PFSK-1 (cell line): ENCODE data around the gene PARD6B.

ENCODE experiments used
- FOXP2 ChIP-seq: optimal IDR thresholded peaks from 2 replicates; pipeline ENCODE3; 2011; ENCODE audit warnings: borderline replicate concordance, control low read depth, inconsistent platforms; ENCODE audit not compliant: insufficient read depth; ENCODE audit errors: extremely low read length, extremely low read depth
- POLR2AphosphoS5 ChIP-seq: IDR thresholded peaks from 2 replicates; pipeline ENCODE4 v1.6.1; 2012; ENCODE audit warnings: low read depth, mild to moderate bottlenecking, control low read depth, low read length, moderate library complexity
- SIN3A ChIP-seq: IDR thresholded peaks from 2 replicates; pipeline ENCODE4 v1.6.1; 2012; ENCODE audit warnings: mild to moderate bottlenecking, low read length, moderate library complexity, borderline replicate concordance; ENCODE audit not compliant: insufficient read depth
- TAF1 ChIP-seq: IDR thresholded peaks from 2 replicates; pipeline ENCODE4 v1.6.1; 2012; ENCODE audit warnings: low read length, control low read depth, borderline replicate concordance; ENCODE audit not compliant: insufficient read depth
- TF ChIP-seq, protein P1 (sequence below), 2 experiments: IDR thresholded peaks; 2 replicates each; pipeline versions ENCODE4 v1.6.1 to v1.8.0; 2011 to 2012; ENCODE audit warnings: low read depth in 2 of 2, low read length in 2 of 2, control low read depth in 1 of 2, inconsistent platforms in 1 of 2, mild to moderate bottlenecking in 1 of 2, moderate library complexity in 1 of 2; ENCODE audit not compliant: insufficient read depth in 1 of 2

PARD6B gene

DNA sequence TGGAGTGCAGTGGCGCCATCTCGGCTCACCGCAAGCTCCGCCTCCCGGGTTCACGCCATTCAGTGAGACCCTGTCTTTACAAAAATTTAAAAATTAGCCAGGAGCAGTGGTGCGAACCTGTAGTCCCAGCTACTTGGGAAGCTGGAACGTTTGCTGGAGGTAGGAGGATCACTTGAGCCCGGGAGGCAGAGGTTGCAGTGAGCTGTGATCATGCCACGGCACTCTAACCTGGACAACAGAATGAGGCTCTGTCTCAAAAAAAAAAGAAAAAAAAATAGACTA lies 5.7 kb upstream of the PARD6B start:
- TF ChIP-seq TAF1 (no peak), POLR2AphosphoS5 (no peak), SIN3A (no peak), FOXP2 (no peak)
- TF ChIP-seq, protein P1, sequence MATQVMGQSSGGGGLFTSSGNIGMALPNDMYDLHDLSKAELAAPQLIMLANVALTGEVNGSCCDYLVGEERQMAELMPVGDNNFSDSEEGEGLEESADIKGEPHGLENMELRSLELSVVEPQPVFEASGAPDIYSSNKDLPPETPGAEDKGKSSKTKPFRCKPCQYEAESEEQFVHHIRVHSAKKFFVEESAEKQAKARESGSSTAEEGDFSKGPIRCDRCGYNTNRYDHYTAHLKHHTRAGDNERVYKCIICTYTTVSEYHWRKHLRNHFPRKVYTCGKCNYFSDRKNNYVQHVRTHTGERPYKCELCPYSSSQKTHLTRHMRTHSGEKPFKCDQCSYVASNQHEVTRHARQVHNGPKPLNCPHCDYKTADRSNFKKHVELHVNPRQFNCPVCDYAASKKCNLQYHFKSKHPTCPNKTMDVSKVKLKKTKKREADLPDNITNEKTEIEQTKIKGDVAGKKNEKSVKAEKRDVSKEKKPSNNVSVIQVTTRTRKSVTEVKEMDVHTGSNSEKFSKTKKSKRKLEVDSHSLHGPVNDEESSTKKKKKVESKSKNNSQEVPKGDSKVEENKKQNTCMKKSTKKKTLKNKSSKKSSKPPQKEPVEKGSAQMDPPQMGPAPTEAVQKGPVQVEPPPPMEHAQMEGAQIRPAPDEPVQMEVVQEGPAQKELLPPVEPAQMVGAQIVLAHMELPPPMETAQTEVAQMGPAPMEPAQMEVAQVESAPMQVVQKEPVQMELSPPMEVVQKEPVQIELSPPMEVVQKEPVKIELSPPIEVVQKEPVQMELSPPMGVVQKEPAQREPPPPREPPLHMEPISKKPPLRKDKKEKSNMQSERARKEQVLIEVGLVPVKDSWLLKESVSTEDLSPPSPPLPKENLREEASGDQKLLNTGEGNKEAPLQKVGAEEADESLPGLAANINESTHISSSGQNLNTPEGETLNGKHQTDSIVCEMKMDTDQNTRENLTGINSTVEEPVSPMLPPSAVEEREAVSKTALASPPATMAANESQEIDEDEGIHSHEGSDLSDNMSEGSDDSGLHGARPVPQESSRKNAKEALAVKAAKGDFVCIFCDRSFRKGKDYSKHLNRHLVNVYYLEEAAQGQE (IDR thresholded peaks at IDR 0.05; ENCODE audit: insufficient read depth in 1 of 2, low read depth in 2 of 2, low read length in 2 of 2) = no peak

DNA sequence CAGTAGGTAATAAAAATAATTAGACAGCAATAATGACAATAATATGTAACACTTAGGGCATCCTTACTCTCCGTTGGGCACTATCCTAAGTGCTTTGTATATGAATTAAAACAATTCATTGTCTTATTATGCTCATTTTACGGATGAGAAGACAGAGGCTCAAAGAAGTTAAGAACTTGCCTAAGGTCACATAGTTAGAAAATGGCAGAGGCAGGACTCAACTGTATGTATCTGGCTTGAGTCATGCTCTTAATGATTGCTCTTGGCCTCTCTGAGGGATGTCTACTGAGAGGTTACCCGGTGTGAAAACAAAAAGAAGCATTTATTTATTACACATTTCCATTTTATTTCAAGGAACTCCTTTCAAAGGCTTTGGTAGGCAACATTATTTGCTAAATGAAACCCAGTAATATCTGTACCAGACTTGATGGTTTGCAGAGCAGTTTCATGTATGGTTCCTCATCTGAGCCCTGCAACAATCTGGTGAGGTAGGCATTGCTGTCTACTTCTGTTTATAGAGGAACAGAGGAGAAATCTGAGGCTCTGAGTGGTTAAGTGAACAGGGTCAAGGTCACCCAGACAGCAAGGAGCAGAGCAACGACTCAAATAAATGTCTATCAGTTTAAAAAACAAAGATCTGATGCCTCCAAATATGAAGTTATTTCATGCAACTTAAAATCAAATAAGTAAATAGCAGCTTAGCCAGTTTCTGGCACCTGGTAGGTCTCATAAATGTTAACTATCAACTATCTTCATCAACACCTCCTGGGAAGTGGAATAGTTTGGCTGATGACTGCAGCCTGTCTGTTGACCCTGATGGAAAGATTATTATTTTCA lies 4.2 kb upstream of the PARD6B start:
- TF ChIP-seq FOXP2 = no peak
- TF ChIP-seq, protein P1 (IDR thresholded peaks at IDR 0.05; ENCODE audit: insufficient read depth in 1 of 2, low read depth in 2 of 2, low read length in 2 of 2) = no peak
- TF ChIP-seq SIN3A = no peak
- TF ChIP-seq POLR2AphosphoS5 = no peak
- TF ChIP-seq TAF1 = no peak

DNA sequence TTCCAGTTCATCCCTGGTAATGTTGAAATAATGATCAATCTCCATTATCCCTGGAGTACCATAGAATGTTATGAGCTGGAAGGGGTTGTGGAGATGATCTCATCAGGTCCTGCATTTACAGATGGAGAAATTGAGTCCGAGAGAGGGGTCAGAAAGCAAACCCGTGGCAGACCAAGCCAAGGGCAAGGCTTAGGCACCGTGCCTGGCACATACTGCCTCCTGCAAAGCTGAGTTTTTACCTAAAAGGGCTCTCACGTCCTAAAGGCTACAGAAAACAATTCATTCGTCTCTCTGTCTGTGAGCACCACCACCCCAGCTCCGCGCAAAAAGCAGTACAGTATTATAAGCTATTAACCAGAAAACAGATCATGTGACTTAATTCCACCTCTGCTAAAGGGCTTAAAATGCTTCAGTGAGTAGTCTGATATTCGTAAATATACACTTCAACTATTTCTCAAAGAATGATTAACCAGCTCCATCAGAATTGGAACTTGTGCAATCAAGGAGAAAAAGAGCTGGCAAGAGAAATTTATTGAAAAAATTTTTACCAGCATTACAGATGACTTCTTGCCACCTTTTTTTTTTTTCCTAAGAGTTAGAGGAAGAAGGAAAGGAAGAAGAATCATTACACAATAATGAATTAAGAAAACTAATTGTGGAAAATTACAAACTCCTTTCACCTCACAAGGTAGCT lies 3.4 kb upstream of the PARD6B start:
- TF ChIP-seq POLR2AphosphoS5 (no peak), FOXP2 (no peak), SIN3A (no peak), TAF1 (no peak)
- TF ChIP-seq, protein P1 (IDR thresholded peaks at IDR 0.05; ENCODE audit: insufficient read depth in 1 of 2, low read depth in 2 of 2, low read length in 2 of 2) = no peak

DNA sequence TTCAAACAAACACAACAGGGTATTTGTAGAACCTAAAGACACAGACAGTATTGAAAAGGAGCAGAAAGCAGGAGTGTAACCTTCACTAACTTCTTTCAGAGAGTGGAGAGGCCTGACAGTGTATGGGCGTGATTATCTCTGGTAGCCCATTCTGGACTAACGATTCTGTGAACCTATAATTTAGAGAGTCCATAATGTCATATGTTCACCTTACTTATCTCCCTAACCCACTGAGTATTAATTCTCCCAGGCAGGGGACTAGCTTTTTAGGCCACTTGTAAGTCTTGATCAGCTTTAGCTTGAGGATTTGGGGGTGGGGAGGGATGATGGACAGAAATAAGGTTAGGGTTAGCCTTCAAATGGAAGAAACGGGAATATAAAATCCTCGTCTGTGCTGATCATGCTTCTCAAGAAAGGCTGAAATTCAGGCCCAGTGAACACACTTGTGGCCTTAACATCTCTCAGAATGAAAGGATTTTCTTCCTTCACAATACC lies 2.8 kb upstream of the PARD6B start:
- TF ChIP-seq TAF1 (no peak), POLR2AphosphoS5 (no peak), FOXP2 (no peak), SIN3A (no peak)
- TF ChIP-seq, protein P1 (IDR thresholded peaks at IDR 0.05; ENCODE audit: insufficient read depth in 1 of 2, low read depth in 2 of 2, low read length in 2 of 2) = no peak
